ENCODE measurements around the gene AZIN2. TPM values are rescaled to one million over a fixed set of nuclear protein-coding genes. Genes with fewer than 3 reads are reported as not detected.

Gene AZIN2
- total and polyA plus RNA-seq, 2 donors (not counting 3 experiments of a cell fraction or from before 2014, with no cell fraction given): 0.91 to 1.4 TPM

DNA sequence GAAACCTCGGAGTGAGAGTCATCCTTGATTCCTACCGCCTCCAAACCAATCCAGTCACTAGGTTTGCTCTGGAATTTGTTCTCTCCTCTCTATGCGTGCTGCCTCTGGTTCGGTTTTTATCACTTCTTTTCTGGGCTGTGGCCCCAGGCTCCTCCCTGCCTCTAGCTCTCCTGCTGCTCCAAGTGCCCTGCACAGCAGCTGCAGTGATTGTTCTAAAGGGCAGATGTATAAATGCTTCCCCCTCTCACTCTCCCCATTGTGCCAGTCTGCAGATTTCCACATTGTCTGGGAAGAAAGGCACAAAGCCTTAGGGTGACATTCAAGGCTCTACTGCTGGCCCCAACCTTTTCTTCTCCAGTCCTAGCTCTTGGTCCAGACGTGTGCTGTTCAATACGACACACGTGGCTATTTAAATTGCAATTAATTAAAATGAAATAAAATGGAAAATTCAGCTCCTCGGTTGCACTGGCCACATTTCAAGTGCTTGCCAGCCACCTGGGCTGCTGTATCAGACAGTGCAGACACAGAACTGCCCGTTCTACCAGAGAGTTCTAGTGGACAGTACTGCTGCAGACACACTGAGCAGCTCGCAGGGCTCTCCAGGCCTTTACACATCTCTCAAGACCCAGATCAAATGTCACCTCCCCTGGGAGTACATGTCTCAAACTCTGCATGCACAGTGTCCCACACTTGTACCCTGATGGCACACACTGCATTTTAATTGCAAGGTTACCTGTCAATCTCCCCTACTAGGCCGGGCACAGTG, 88.5 kb downstream of the AZIN2 start:
- H3K9ac ChIP-seq (replicated peaks; ENCODE audit: extremely low read depth, insufficient read depth, low read length): no peak overlapping the region
- no peak overlapping the region for H3K4me2 ChIP-seq (ENCODE audit: insufficient read depth, low read length)
- no peaks in the 10 kb centered on the region for H3K79me2 ChIP-seq (ENCODE audit: control insufficient read depth, insufficient read depth, low read length)
- DNase-seq (ENCODE audit: low read depth, low spot score): no peak
- intact Hi-C loops (cut with micrococcal nuclease): no loop called here
- POLR2A ChIA-PET: no interaction called here
- no peaks in the 10 kb centered on the region for H3K4me1 ChIP-seq (ENCODE audit: control insufficient read depth, extremely low read depth, insufficient read depth, low read length)
- TF ChIP-seq POLR2A (IDR thresholded peaks at IDR 0.05; ENCODE audit: low read depth, low read length) (no peak), FOS (IDR thresholded peaks at IDR 0.05; ENCODE audit: borderline replicate concordance, insufficient read depth, low read length) (no peak), POLR2AphosphoS5 (IDR thresholded peaks at IDR 0.05; ENCODE audit: insufficient read depth, low read depth, low read length) (no peak), GATA2 (IDR thresholded peaks at IDR 0.05; ENCODE audit: insufficient read depth, insufficient read length, low read depth, low read length) (no peak), EZH2 (IDR thresholded peaks at IDR 0.05; ENCODE audit: borderline replicate concordance, low read depth, low read length, severe bottlenecking) (no peak), MYC (IDR thresholded peaks at IDR 0.05; ENCODE audit: low read depth, low read length) (no peak), JUN (IDR thresholded peaks at IDR 0.05; ENCODE audit: borderline replicate concordance, insufficient read depth, insufficient read length, low read depth) (no peak)
- TF ChIP-seq, protein P1, sequence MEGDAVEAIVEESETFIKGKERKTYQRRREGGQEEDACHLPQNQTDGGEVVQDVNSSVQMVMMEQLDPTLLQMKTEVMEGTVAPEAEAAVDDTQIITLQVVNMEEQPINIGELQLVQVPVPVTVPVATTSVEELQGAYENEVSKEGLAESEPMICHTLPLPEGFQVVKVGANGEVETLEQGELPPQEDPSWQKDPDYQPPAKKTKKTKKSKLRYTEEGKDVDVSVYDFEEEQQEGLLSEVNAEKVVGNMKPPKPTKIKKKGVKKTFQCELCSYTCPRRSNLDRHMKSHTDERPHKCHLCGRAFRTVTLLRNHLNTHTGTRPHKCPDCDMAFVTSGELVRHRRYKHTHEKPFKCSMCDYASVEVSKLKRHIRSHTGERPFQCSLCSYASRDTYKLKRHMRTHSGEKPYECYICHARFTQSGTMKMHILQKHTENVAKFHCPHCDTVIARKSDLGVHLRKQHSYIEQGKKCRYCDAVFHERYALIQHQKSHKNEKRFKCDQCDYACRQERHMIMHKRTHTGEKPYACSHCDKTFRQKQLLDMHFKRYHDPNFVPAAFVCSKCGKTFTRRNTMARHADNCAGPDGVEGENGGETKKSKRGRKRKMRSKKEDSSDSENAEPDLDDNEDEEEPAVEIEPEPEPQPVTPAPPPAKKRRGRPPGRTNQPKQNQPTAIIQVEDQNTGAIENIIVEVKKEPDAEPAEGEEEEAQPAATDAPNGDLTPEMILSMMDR (IDR thresholded peaks at IDR 0.05; ENCODE audit: extremely low read depth in 1 of 2, insufficient read depth in 1 of 2, low read depth in 1 of 2, low read length in 2 of 2): no peak
- TF ChIP-seq, protein P2, sequence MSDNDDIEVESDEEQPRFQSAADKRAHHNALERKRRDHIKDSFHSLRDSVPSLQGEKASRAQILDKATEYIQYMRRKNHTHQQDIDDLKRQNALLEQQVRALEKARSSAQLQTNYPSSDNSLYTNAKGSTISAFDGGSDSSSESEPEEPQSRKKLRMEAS (IDR thresholded peaks at IDR 0.05; ENCODE audit: insufficient read depth, insufficient read length): no peak
- BruUV-seq (replicated peaks): no TSS peak
- dilution Hi-C loops (cut with MboI; ENCODE audit: extremely low pct_ligation_motif_present, low sequenced_read_pairs): no loop called here
- H3K9me1 ChIP-seq (replicated peaks; ENCODE audit: control insufficient read depth, extremely low read depth, insufficient read depth, low read length): no peaks in the 10 kb centered on the region
- no peak overlapping the region for H2AFZ ChIP-seq (ENCODE audit: low read depth, low read length)
- H3K27me3 ChIP-seq (ENCODE audit: control insufficient read depth in 2 of 2, insufficient read depth in 2 of 2, low read length in 2 of 2): no peaks in the 10 kb centered on the region
- no peak overlapping the region for H3K27ac ChIP-seq (ENCODE audit: insufficient read depth, low read depth, low read length)
- H3K36me3 ChIP-seq (ENCODE audit: control insufficient read depth in 2 of 2, extremely low read depth in 1 of 2, insufficient read depth in 2 of 2, low read length in 2 of 2): peaks cover 0 to under 1% of the 10 kb centered on the region in 2 experiments
- no peak overlapping the region for H3K4me3 ChIP-seq (replicated peaks in 1 of 3; ENCODE audit: insufficient read depth in 1 of 3, low read depth in 1 of 3, low read length in 3 of 3)
- FAIRE-seq: no peak
- H4K20me1 ChIP-seq (replicated peaks; ENCODE audit: control insufficient read depth, extremely low read depth, insufficient read depth, low read length): no peaks in the 10 kb centered on the region
- no peaks in the 10 kb centered on the region for H3K9me3 ChIP-seq (replicated peaks; ENCODE audit: control insufficient read depth, insufficient read depth, low read length)
- CTCF ChIA-PET: interaction anchor here (1.6 kb wide), 1 partner anchor 11 kb away, joined by 4 read pairs; no protein-coding TSS in a partner anchor

Other genes starting within 250 kb of the AZIN2 start
- gene FNDC5, start 210.2 kb upstream of the AZIN2 start, total RNA-seq: 0.64 TPM in 1 of 2 replicates, not detected in the other
- 0.14 and 0.49 TPM in 2 replicates for gene FNDC5, start 210.2 kb upstream of the AZIN2 start, polyA plus RNA-seq
- gene HPCA, start 194.7 kb upstream of the AZIN2 start, total RNA-seq: not detected in 2 replicates
- gene HPCA, start 194.7 kb upstream of the AZIN2 start, polyA plus RNA-seq: not detected in 2 replicates
- gene TMEM54, start 179.8 kb upstream of the AZIN2 start, total RNA-seq: 14.8 and 23.6 TPM in 2 replicates
- 77.2 and 89.7 TPM in 2 replicates for gene TMEM54, start 179.8 kb upstream of the AZIN2 start, polyA plus RNA-seq
- gene RNF19B, start 116.3 kb upstream of the AZIN2 start, total RNA-seq: 24.2 and 25.6 TPM in 2 replicates
- 19.2 and 19.6 TPM in 2 replicates for gene RNF19B, start 116.3 kb upstream of the AZIN2 start, polyA plus RNA-seq
- 131 and 134 TPM in 2 replicates for gene AK2, start 44.3 kb upstream of the AZIN2 start, total RNA-seq
- gene AK2, start 44.3 kb upstream of the AZIN2 start, polyA plus RNA-seq: 71.4 and 107 TPM in 2 replicates
- gene TRIM62, start 100.9 kb downstream of the AZIN2 start, total RNA-seq: 8.3 and 8.6 TPM in 2 replicates
- gene TRIM62, start 100.9 kb downstream of the AZIN2 start, polyA plus RNA-seq: 9.3 and 10.4 TPM in 2 replicates
- gene ZNF362, start 175.3 kb downstream of the AZIN2 start, total RNA-seq: 35.3 and 36.9 TPM in 2 replicates
- 28.4 and 48.0 TPM in 2 replicates for gene ZNF362, start 175.3 kb downstream of the AZIN2 start, polyA plus RNA-seq
- gene A3GALT2, start 239.9 kb downstream of the AZIN2 start, total RNA-seq: not detected in 2 replicates
- 0.11 TPM in 1 of 2 replicates, not detected in the other for gene A3GALT2, start 239.9 kb downstream of the AZIN2 start, polyA plus RNA-seq